MM.1S (cell line): ENCODE measurements around the gene HSPB7.
"Not testable (repeated sequence)": the region's sequence is repeated elsewhere in the genome, so short reads cannot be mapped to it uniquely, and the experiment has no call there.

Source experiments
- DNase-seq: peaks from one replicate; pipeline ENCODE4 v3.0.0-alpha.2; 2015
- H2AFZ ChIP-seq: fragments of 300-600 bp; sonication (generic); 2 replicates; pipeline ENCODE4 v1.6.0; 2016; ENCODE audit warnings: antibody characterized with exemption, low read length
- H3F3A ChIP-seq: fragments of 300-600 bp; sonication (generic); 2 replicates; pipeline ENCODE4 v1.6.1; 2016; ENCODE audit warnings: mild to moderate bottlenecking, antibody characterized with exemption, low read length, moderate library complexity, mixed read lengths; ENCODE audit not compliant: insufficient read depth
- H3K27ac ChIP-seq: fragments of 300-600 bp; sonication (generic); 2 replicates; pipeline ENCODE4 v1.5.1; 2016; ENCODE audit warnings: mild to moderate bottlenecking, low read length
- H3K27me3 ChIP-seq: fragments of 300-600 bp; sonication (generic); replicated peaks from 2 replicates; pipeline ENCODE4 v1.6.0; 2016; ENCODE audit warnings: low read length; ENCODE audit not compliant: insufficient read depth
- H3K36me3 ChIP-seq: fragments of 300-600 bp; sonication (generic); replicated peaks from 2 replicates; pipeline ENCODE4 v1.6.1; 2016; ENCODE audit warnings: mild to moderate bottlenecking, low read length, mixed read lengths; ENCODE audit not compliant: insufficient read depth
- H3K4me1 ChIP-seq: fragments of 300-600 bp; sonication (generic); 2 replicates; pipeline ENCODE4 v1.6.1; 2016; ENCODE audit warnings: low read length, mixed read lengths
- H3K4me2 ChIP-seq: fragments of 300-600 bp; sonication (generic); 2 replicates; pipeline ENCODE4 v1.6.0; 2016; ENCODE audit warnings: low read depth, low read length
- H3K4me3 ChIP-seq: fragments of 300-600 bp; sonication (generic); 2 replicates; pipeline ENCODE4 v1.5.1; 2016; ENCODE audit warnings: low read length, mixed read lengths
- H3K79me2 ChIP-seq: fragments of 300-600 bp; sonication (generic); 2 replicates; pipeline ENCODE4 v1.6.1; 2016; ENCODE audit warnings: mixed run types, low read length, mixed read lengths
- H3K9ac ChIP-seq: fragments of 300-600 bp; sonication (generic); 2 replicates; pipeline ENCODE4 v1.6.1; 2016; ENCODE audit warnings: low read length, mixed read lengths
- H3K9me2 ChIP-seq: fragments of 300-600 bp; sonication (generic); replicated peaks from 2 replicates; pipeline ENCODE4 v1.6.1; 2016; ENCODE audit warnings: mild to moderate bottlenecking, low read length, mixed read lengths; ENCODE audit not compliant: insufficient read depth
- H3K9me3 ChIP-seq: fragments of 300-600 bp; sonication (generic); replicated peaks from 2 replicates; pipeline ENCODE4 v1.6.1; 2016; ENCODE audit warnings: mild to moderate bottlenecking, low read length, mixed read lengths; ENCODE audit not compliant: insufficient read depth
- H4K20me1 ChIP-seq: fragments of 300-600 bp; sonication (generic); 2 replicates; pipeline ENCODE4 v1.6.1; 2016; ENCODE audit warnings: mild to moderate bottlenecking, low read length, moderate library complexity, mixed read lengths; ENCODE audit not compliant: insufficient read depth
- CTCF ChIP-seq: fragments of 300-600 bp; sonication (generic); IDR thresholded peaks from 2 replicates; pipeline ENCODE4 v1.5.1; 2016; ENCODE audit warnings: antibody characterized with exemption, low read length, mixed read lengths
- EZH2 ChIP-seq: fragments of 300-600 bp; sonication (generic); optimal IDR thresholded peaks from 2 replicates; pipeline ENCODE3; 2017; ENCODE audit warnings: low read depth, mild to moderate bottlenecking, antibody characterized with exemption, low read length, mixed read lengths
- EZH2phosphoT487 ChIP-seq: fragments of 300-600 bp; sonication (generic); IDR thresholded peaks from 2 replicates; pipeline ENCODE4 v1.6.1; 2018; ENCODE audit warnings: antibody characterized with exemption, low read length

HSPB7 gene

GRCh38 chr1:16063226-16063829, 45.5 kb upstream of the HSPB7 start:
- H3F3A ChIP-seq, result no peaks in the 10 kb centered on the region
- H3K27me3 ChIP-seq, result peaks cover 61% of the 10 kb centered on the region
- no peak overlapping the region for H3K4me2 ChIP-seq
- no peak overlapping the region for H3K27ac ChIP-seq
- H2AFZ ChIP-seq, result no peak overlapping the region
- TF ChIP-seq CTCF (no peak), EZH2phosphoT487 (no peak), EZH2 (no peak)
- no peaks in the 10 kb centered on the region for H3K36me3 ChIP-seq
- H3K9ac ChIP-seq, result no peak overlapping the region
- no peak overlapping the region for H3K4me3 ChIP-seq
- no peaks in the 10 kb centered on the region for H4K20me1 ChIP-seq
- no peaks in the 10 kb centered on the region for H3K4me1 ChIP-seq
- no peaks in the 10 kb centered on the region for H3K9me3 ChIP-seq
- no peak for DNase-seq
- H3K9me2 ChIP-seq, result no peaks in the 10 kb centered on the region
- no peaks in the 10 kb centered on the region for H3K79me2 ChIP-seq

- H4K20me1 ChIP-seq, H3F3A ChIP-seq, H3K79me2 ChIP-seq, H3K4me2 ChIP-seq, H3K27ac ChIP-seq, H2AFZ ChIP-seq, H3K9ac ChIP-seq, DNase-seq, H3K9me2 ChIP-seq, H3K4me3 ChIP-seq, H3K4me1 ChIP-seq, H3K9me3 ChIP-seq, H3K36me3 ChIP-seq: not testable (repeated sequence)
- H3K27me3 ChIP-seq, result peaks cover 61% of the 10 kb centered on the region
Measured at GRCh38 chr1:16062687-16063075, 44.8 kb upstream of the HSPB7 start.

GRCh38 chr1:16061989-16062686, 44.3 kb upstream of the HSPB7 start:
- not testable (repeated sequence) for H3K9me2 ChIP-seq, H3K4me2 ChIP-seq, H3K9ac ChIP-seq, H3K27ac ChIP-seq, H3F3A ChIP-seq, H3K36me3 ChIP-seq, H3K4me1 ChIP-seq, DNase-seq, H4K20me1 ChIP-seq, H3K79me2 ChIP-seq, H3K4me3 ChIP-seq, H2AFZ ChIP-seq, H3K9me3 ChIP-seq
- peaks cover 58% of the 10 kb centered on the region for H3K27me3 ChIP-seq

GRCh38 chr1:16061266-16061665, 43.4 kb upstream of the HSPB7 start:
- H2AFZ ChIP-seq, result no peak overlapping the region
- H3K27ac ChIP-seq, result no peak overlapping the region
- H3K9ac ChIP-seq, result no peak overlapping the region
- H3K79me2 ChIP-seq, result no peaks in the 10 kb centered on the region
- H3K4me1 ChIP-seq, result no peaks in the 10 kb centered on the region
- H4K20me1 ChIP-seq, result no peaks in the 10 kb centered on the region
- no peaks in the 10 kb centered on the region for H3F3A ChIP-seq
- no peaks in the 10 kb centered on the region for H3K9me3 ChIP-seq
- peaks cover 49% of the 10 kb centered on the region for H3K27me3 ChIP-seq
- H3K4me2 ChIP-seq, result no peak overlapping the region
- no peak overlapping the region for H3K4me3 ChIP-seq
- DNase-seq, result no peak
- H3K36me3 ChIP-seq, result no peaks in the 10 kb centered on the region
- no peaks in the 10 kb centered on the region for H3K9me2 ChIP-seq
- TF ChIP-seq EZH2phosphoT487, result no peak

- H3K4me2 ChIP-seq, DNase-seq, H3K36me3 ChIP-seq, H4K20me1 ChIP-seq, H3K4me1 ChIP-seq, H3K27ac ChIP-seq, H3K79me2 ChIP-seq, H3K9ac ChIP-seq, H2AFZ ChIP-seq, H3F3A ChIP-seq, H3K9me2 ChIP-seq, H3K9me3 ChIP-seq, H3K4me3 ChIP-seq: not testable (repeated sequence)
- peaks cover 26% of the 10 kb centered on the region for H3K27me3 ChIP-seq
Measured at GRCh38 chr1:16058394-16059120, 40.7 kb upstream of the HSPB7 start.

GRCh38 chr1:16057314-16057915, 39.6 kb upstream of the HSPB7 start:
- H2AFZ ChIP-seq, H3K79me2 ChIP-seq, DNase-seq, H3K4me2 ChIP-seq, H3K9me2 ChIP-seq, H3K4me3 ChIP-seq, H3K9ac ChIP-seq, H3F3A ChIP-seq, H3K9me3 ChIP-seq, H4K20me1 ChIP-seq, H3K27ac ChIP-seq, H3K36me3 ChIP-seq: not testable (repeated sequence)
- Histone ChIP-seq H3K27me3 (peaks cover 16% of the 10 kb centered on the region), H3K4me1 (peaks cover 12% of the 10 kb centered on the region; the same call in 1 of the 2 replicates)
